Transverse colon (tissue), 4 donors: ENCODE results near the gene PVALEF. TPM values are rescaled to one million over a fixed set of nuclear protein-coding genes. Genes with fewer than 3 reads are reported as not detected.

Experiments used
- DNase-seq: peaks from one replicate; pipeline ENCODE4 v3.0.0-alpha.2; 2019
- H3K27ac ChIP-seq, 4 donors: fragments of 200-600 bp; sonication (generic); 2 replicates each; pipeline ENCODE4 v1.5.1; 2016 to 2018; ENCODE audit warnings: inconsistent platforms in 4 of 4
- H3K27me3 ChIP-seq: fragments of 200-600 bp; sonication (generic); 2 replicates; pipeline ENCODE4 v1.5.1; 2017; ENCODE audit warnings: inconsistent platforms
- H3K36me3 ChIP-seq, 4 donors: fragments of 200-600 bp; sonication (generic); 2 replicates each; pipeline ENCODE4 v1.5.1; 2017 to 2019; ENCODE audit warnings: inconsistent platforms in 4 of 4
- H3K4me1 ChIP-seq, 4 donors: fragments of 200-600 bp; sonication (generic); 2 replicates each; pipeline ENCODE4 v1.5.1; 2017 to 2020; ENCODE audit warnings: inconsistent platforms in 4 of 4
- H3K4me3 ChIP-seq, 4 donors: fragments of 200-600 bp; sonication (generic); 1 replicate in 1 of 4; 2 replicates in 3 of 4; pipeline versions ENCODE4 v1.5.1 to v1.6.1; 2017 to 2019; ENCODE audit warnings: inconsistent platforms in 4 of 4
- H3K9me3 ChIP-seq, 2 donors: fragments of 200-600 bp; sonication (generic); 2 replicates each; pipeline ENCODE4 v1.5.1; 2017 to 2019; ENCODE audit warnings: inconsistent platforms in 2 of 2
- EP300 ChIP-seq: sonication (generic); formaldehyde crosslinking; IDR thresholded peaks from one replicate; pipeline ENCODE4 v1.6.1; 2017; ENCODE audit warnings: antibody characterized with exemption, low read depth
- POLR2A ChIP-seq: fragments of 450-650 bp; IDR thresholded peaks from one replicate; pipeline ENCODE4 v1.6.1; 2016; ENCODE audit warnings: antibody characterized with exemption, mild to moderate bottlenecking, moderate library complexity
- POLR2AphosphoS5 ChIP-seq, 3 donors: sonication (generic); formaldehyde crosslinking; IDR thresholded peaks; one replicate each; pipeline ENCODE4 v1.6.1; 2016; ENCODE audit warnings: antibody characterized with exemption in 3 of 3
- WGBS, 2 donors: methylation state at CpG; one replicate each; pipeline ENCODE4 v1.1.5; 2018; ENCODE audit warnings: low coverage in 1 of 2; 5-methylcytosine and 5-hydroxymethylcytosine counted together
- in situ Hi-C, 4 donors: fragments of 200-750 bp; cut with MboI; loops; one replicate each; pipeline versions ENCODE4 v1.15.0 to v1.15.1; 2017; ENCODE audit warnings: low sequenced_read_pairs in 3 of 4, low pct_ligation_motif_present in 1 of 4, low pct_unique_long_range_greater_than_20kb in 1 of 4
- intact Hi-C: fragments of 100-400 bp; cut with DNase I; formaldehyde crosslinking; loops from one replicate; pipeline ENCODE4 v1.15.1; 2023; ENCODE audit warnings: low total_unique reads
- total RNA-seq, 4 donors: library from RNA; depleted of rRNA; stranded (reverse); fragments of >200 nt; gene quantifications; one replicate each; pipeline ENCODE4 v1.1.0, GENCODE V29; 2016
- TF ChIP-seq, protein P1 (sequence below), 5 experiments: fragments of 200-600 bp in 3 of 5; fragments of 450-650 bp in 2 of 5; sonication (generic) in 3 of 5; IDR thresholded peaks; 1 replicate in 2 of 5; 2 replicates in 3 of 5; pipeline ENCODE4 v1.5.1; 2016 to 2017; ENCODE audit warnings: antibody characterized with exemption in 5 of 5, inconsistent platforms in 3 of 5, mild to moderate bottlenecking in 2 of 5, moderate library complexity in 1 of 5

PVALEF gene
- total RNA-seq, 4 donors from 2014 or later = not detected

DNA sequence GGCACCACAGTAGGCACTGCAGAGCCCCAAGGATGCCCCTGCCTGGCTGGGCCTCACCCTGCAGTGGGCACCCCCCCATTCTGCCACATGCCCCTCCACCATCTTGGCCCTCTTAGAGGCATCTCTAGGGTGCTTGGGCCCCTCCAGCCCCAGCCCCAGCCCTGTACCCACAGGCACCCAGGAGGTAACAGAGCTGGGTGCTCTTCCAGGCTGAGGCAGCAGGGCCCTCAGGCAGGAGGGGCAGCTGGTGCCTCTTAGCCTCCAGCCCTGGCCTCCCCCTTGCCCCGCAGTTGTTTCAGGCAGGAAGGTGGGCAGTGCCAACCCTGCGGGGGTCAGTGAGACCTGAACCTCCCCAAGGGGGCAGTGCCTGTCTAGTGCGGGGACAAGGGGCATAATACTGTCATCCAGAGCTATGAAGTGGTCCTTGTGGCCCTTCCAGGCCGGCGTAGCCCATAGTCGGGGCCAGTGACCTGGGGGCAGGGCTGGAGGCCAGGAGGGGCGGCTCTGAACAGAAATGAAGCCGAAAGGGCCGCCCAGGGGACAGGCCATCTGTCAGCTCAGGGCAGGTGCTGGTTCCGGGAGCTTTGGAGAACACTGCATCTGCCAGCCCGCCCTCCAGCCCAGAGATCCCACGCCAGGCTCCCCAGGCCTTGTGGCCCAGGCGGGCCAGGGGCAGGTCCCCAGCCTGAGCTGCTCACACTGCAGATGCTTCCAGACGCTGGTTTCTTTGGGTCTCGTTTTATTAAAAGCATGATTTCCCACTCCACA lies 5.6 kb downstream of the PVALEF start:
- Histone ChIP-seq H3K27ac (no peak overlapping the region), H3K4me3 (no peak overlapping the region), H3K4me1 (peaks cover 0 to 5% (median 0%) of the 10 kb centered on the region in 4 donors), H3K9me3 (no peaks in the 10 kb centered on the region), H3K36me3 (no peaks in the 10 kb centered on the region), H3K27me3 (peaks cover 19% of the 10 kb centered on the region)
- WGBS, 2 donors = 92% methylated on average over 15 of the region's 15 CpGs; no CpG with 5 or more reads in 1 of the 2 donors
- intact Hi-C loops = no loop called here
- in situ Hi-C loops = no loop called here
- no peak for DNase-seq
- TF ChIP-seq EP300 (no peak), POLR2AphosphoS5 (IDR thresholded peaks at IDR 0.05) (no peak), POLR2A (no peak)
- TF ChIP-seq, protein P1, sequence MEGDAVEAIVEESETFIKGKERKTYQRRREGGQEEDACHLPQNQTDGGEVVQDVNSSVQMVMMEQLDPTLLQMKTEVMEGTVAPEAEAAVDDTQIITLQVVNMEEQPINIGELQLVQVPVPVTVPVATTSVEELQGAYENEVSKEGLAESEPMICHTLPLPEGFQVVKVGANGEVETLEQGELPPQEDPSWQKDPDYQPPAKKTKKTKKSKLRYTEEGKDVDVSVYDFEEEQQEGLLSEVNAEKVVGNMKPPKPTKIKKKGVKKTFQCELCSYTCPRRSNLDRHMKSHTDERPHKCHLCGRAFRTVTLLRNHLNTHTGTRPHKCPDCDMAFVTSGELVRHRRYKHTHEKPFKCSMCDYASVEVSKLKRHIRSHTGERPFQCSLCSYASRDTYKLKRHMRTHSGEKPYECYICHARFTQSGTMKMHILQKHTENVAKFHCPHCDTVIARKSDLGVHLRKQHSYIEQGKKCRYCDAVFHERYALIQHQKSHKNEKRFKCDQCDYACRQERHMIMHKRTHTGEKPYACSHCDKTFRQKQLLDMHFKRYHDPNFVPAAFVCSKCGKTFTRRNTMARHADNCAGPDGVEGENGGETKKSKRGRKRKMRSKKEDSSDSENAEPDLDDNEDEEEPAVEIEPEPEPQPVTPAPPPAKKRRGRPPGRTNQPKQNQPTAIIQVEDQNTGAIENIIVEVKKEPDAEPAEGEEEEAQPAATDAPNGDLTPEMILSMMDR (IDR thresholded peaks at IDR 0.05) = no peak

DNA sequence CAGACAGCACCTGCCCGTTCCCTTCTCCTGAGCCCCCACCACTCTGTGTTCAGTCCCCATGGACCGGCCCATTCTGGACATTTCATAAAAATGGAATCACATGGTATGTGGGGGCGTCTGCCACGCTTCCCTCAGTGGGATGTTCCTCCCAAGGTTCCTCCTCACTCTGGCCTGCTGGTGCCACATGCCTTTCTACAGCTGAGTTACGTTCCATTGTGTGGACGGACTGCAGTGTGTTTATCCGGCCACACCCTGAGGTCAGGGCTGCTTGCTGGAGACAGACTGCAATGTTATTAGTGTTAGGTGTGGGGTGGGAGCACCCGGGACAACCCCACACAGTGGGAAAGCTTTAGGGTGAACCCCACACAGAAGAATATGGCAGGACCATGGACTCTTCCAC lies 6.6 kb downstream of the PVALEF start:
- no peak overlapping the region for H3K27ac ChIP-seq
- 60 to 65% methylated on average over 1 to 8 of the region's 8 CpGs for WGBS, 2 donors
- in situ Hi-C loops = no loop called here

DNA sequence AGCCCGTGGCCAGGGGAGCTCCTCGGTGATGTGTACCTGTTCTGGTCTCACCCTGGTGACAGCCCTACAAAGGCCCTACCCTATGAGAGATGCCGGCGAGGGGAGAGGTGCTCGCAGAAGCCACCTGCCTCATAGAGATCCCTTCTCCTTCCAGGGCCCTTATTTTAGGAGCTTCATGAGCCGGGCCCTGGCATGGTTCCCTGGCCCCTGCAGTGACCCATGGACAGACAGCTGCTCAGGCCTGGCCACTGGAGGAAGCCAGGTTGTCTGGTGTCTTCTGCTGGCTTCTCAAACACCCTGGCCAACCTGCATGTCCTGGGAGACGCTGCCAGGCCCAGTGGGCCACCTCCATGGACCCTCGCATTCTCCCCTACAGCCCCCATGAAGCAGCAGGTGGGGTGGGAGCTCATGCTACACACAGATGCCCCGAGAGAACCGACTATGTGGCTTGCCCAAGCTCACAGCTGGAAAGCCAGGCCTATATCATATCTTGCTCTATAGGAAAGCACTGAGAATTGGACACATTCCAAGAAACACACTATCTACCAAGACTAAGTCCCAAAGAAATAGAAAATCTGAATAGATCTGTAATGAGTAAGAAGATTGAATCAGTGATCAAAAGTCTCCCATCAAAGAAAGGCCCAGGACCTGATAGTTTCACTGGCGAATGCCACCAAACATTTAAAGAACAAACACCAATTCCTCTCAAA lies 7.9 kb downstream of the PVALEF start:
- no peak for DNase-seq
- no peaks in the 10 kb centered on the region for H3K4me1 ChIP-seq
- H3K9me3 ChIP-seq = no peaks in the 10 kb centered on the region
- H3K27ac ChIP-seq = no peak overlapping the region
- H3K27me3 ChIP-seq = peaks cover under 1% of the 10 kb centered on the region
- H3K4me3 ChIP-seq = no peak overlapping the region
- TF ChIP-seq EP300 (no peak), POLR2A (no peak), POLR2AphosphoS5 (IDR thresholded peaks at IDR 0.05) (no peak)
- TF ChIP-seq, protein P1 (IDR thresholded peaks at IDR 0.05) = no peak
- intact Hi-C loops = no loop called here
- no peaks in the 10 kb centered on the region for H3K36me3 ChIP-seq
- in situ Hi-C loops = no loop called here
- WGBS, 2 donors = 82% methylated on average over 11 of the region's 11 CpGs; no CpG with 5 or more reads in 1 of the 2 donors

More for the DNA sequence above, 6.6 kb downstream of the PVALEF start:
- TF ChIP-seq EP300 (no peak), POLR2A (no peak), POLR2AphosphoS5 (IDR thresholded peaks at IDR 0.05) (no peak)
- TF ChIP-seq, protein P1 (IDR thresholded peaks at IDR 0.05) = no peak
- Histone ChIP-seq H3K27me3 (peaks cover 13% of the 10 kb centered on the region), H3K9me3 (no peaks in the 10 kb centered on the region), H3K4me1 (no peaks in the 10 kb centered on the region), H3K36me3 (no peaks in the 10 kb centered on the region), H3K4me3 (no peak overlapping the region)
- DNase-seq = no peak
- intact Hi-C loops = no loop called here

DNA sequence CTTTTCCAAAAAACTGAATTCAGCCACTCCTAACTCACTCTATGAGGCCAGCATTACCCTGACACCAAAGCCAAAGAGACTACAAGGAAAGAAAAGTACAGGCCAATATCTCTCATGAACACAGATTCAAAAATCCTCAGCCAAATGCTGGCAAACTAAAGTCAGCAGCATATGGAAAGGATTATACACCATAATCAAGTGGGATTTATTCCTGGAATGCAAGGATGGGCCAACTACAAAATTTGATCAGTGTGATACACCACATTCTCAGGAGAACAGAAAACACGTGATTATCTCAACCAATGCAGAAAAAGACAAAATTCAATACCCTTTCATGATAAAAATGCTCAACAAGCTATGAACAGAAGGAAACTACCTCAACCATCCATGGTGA lies 8.5 kb downstream of the PVALEF start:
- Histone ChIP-seq H3K9me3 (no peaks in the 10 kb centered on the region), H3K4me1 (no peaks in the 10 kb centered on the region), H3K27ac (no peak overlapping the region), H3K36me3 (no peaks in the 10 kb centered on the region), H3K4me3 (no peak overlapping the region), H3K27me3 (no peaks in the 10 kb centered on the region)
- in situ Hi-C loops (no loop called here), intact Hi-C loops (no loop called here)
- 70 to 100% methylated on average over 1 of the region's 1 CpG for WGBS, 2 donors
- no peak for DNase-seq
- TF ChIP-seq, protein P1 (IDR thresholded peaks at IDR 0.05) = no peak
- TF ChIP-seq EP300 = no peak
- no peak for TF ChIP-seq POLR2A
- no peak for TF ChIP-seq POLR2AphosphoS5 (IDR thresholded peaks at IDR 0.05)
